Panc1 (cell line): Measurements from ENCODE around the gene THAP8. TPM values are rescaled to one million over a fixed set of nuclear protein-coding genes. Genes with fewer than 3 reads are reported as not detected.

Experiments used
- ATAC-seq: fragments of 200-7000 bp; cut with Tn5 transposase; 2 replicates; pipeline ENCODE4 v1.9.1; 2020; ENCODE audit warnings: mild to moderate bottlenecking, moderate library complexity
- BruUV-seq: library from RNA; stranded (reverse); fragments of 400-500 nt; replicated peaks from 2 replicates; lab custom pipeline; 2021; lab: Mats Ljungman, UMichigan
- CTCF ChIA-PET: fragments of 300-600 bp; sonication (Branson Sonifier 250); formaldehyde crosslinking; loops from one replicate; lab custom pipeline; 2022; ENCODE audit warnings: antibody characterized with exemption; lab: Charles Lee
- POLR2A ChIA-PET: fragments of 300-600 bp; sonication (Branson Sonifier 250); formaldehyde crosslinking; loops from one replicate; lab custom pipeline; 2022; ENCODE audit warnings: antibody characterized with exemption; lab: Charles Lee
- DNase-seq: peaks from one replicate; pipeline ENCODE4 v3.0.0-alpha.2; 2010; ENCODE audit warnings: low read depth, low spot score
- H3K27ac ChIP-seq: 2 replicates; pipeline ENCODE4 v1.5.1; 2011; ENCODE audit warnings: mild to moderate bottlenecking, low read length, inconsistent platforms
- H3K27me3 ChIP-seq: fragments of 200-500 bp; sonication (Bioruptor generic); 2 replicates; pipeline ENCODE4 v1.6.0; 2014; ENCODE audit warnings: low read length, inconsistent platforms; ENCODE audit not compliant: control insufficient read depth, insufficient read depth
- H3K36me3 ChIP-seq: fragments of 200-500 bp; sonication (Bioruptor generic); 2 replicates; pipeline ENCODE4 v1.5.1; 2014; ENCODE audit warnings: inconsistent platforms, mild to moderate bottlenecking, low read length, moderate library complexity; ENCODE audit not compliant: control insufficient read depth, insufficient read depth
- H3K4me1 ChIP-seq: 2 replicates; pipeline ENCODE4 v1.5.1; 2011; ENCODE audit warnings: inconsistent platforms, mild to moderate bottlenecking, low read length, moderate library complexity; ENCODE audit not compliant: control insufficient read depth, insufficient read depth
- H3K4me3 ChIP-seq, 2 experiments: 2 replicates each; pipeline ENCODE4 v1.5.1; 2011 to 2012; ENCODE audit warnings: low read depth in 2 of 2, low read length in 2 of 2, mild to moderate bottlenecking in 2 of 2, inconsistent platforms in 1 of 2, moderate library complexity in 1 of 2
- H3K9me3 ChIP-seq: fragments of 200-500 bp; sonication (Bioruptor generic); 2 replicates; pipeline ENCODE4 v1.5.1; 2014; ENCODE audit warnings: low read depth, mild to moderate bottlenecking, inconsistent platforms, low read length, moderate library complexity; ENCODE audit not compliant: control insufficient read depth, insufficient read depth
- CTCF ChIP-seq: fragments of 450-650 bp; IDR thresholded peaks from 2 replicates; pipeline ENCODE4 v1.5.1; 2017; ENCODE audit warnings: mild to moderate bottlenecking
- POLR2AphosphoS5 ChIP-seq: IDR thresholded peaks from 2 replicates; pipeline ENCODE4 v1.6.1; 2012; ENCODE audit warnings: mild to moderate bottlenecking, low read depth, low read length, moderate library complexity
- SIN3A ChIP-seq: IDR thresholded peaks from 2 replicates; pipeline ENCODE4 v1.6.1; 2012; ENCODE audit warnings: low read depth, mild to moderate bottlenecking, low read length, moderate library complexity, borderline replicate concordance; ENCODE audit not compliant: insufficient read depth
- TCF7L2 ChIP-seq: IDR thresholded peaks from 2 replicates; pipeline ENCODE4 v1.6.1; 2011; ENCODE audit warnings: mild to moderate bottlenecking, low read depth, low read length, inconsistent platforms
- in situ Hi-C: cut with HindIII; loops from 2 replicates; pipeline ENCODE4 v1.10.0; 2016; ENCODE audit warnings: low sequenced_read_pairs, low pct_unique_long_range_greater_than_20kb
- intact Hi-C: fragments of 100-400 bp; cut with micrococcal nuclease; formaldehyde crosslinking; loops from one replicate; pipeline ENCODE4 v1.10.0; 2022; ENCODE audit not compliant: unreplicated experiment
- total RNA-seq: library from RNA; stranded (reverse); gene quantifications from one replicate; pipeline ENCODE4 v1.2.1, GENCODE V29; 2021; ENCODE audit not compliant: unreplicated experiment
- TF ChIP-seq, protein P1 (sequence below), 2 experiments: IDR thresholded peaks; 2 replicates each; pipeline ENCODE4 v1.6.1; 2011 to 2012; ENCODE audit warnings: low read depth in 2 of 2, control low read depth in 1 of 2, low read length in 1 of 2, mild to moderate bottlenecking in 1 of 2, moderate library complexity in 1 of 2; ENCODE audit not compliant: insufficient read depth in 1 of 2

The THAP8 gene
- total RNA-seq, 1 experiment from 2014 or later: 9.6 TPM

GRCh38 chr19:36003284-36003683 is 50.8 kb downstream of the THAP8 start:
- ChIA-PET CTCF (no interaction called here), POLR2A (no interaction called here)
- no peak for TF ChIP-seq SIN3A
- TF ChIP-seq TCF7L2: no peak
- no peak for TF ChIP-seq POLR2AphosphoS5
- TF ChIP-seq, protein P1, sequence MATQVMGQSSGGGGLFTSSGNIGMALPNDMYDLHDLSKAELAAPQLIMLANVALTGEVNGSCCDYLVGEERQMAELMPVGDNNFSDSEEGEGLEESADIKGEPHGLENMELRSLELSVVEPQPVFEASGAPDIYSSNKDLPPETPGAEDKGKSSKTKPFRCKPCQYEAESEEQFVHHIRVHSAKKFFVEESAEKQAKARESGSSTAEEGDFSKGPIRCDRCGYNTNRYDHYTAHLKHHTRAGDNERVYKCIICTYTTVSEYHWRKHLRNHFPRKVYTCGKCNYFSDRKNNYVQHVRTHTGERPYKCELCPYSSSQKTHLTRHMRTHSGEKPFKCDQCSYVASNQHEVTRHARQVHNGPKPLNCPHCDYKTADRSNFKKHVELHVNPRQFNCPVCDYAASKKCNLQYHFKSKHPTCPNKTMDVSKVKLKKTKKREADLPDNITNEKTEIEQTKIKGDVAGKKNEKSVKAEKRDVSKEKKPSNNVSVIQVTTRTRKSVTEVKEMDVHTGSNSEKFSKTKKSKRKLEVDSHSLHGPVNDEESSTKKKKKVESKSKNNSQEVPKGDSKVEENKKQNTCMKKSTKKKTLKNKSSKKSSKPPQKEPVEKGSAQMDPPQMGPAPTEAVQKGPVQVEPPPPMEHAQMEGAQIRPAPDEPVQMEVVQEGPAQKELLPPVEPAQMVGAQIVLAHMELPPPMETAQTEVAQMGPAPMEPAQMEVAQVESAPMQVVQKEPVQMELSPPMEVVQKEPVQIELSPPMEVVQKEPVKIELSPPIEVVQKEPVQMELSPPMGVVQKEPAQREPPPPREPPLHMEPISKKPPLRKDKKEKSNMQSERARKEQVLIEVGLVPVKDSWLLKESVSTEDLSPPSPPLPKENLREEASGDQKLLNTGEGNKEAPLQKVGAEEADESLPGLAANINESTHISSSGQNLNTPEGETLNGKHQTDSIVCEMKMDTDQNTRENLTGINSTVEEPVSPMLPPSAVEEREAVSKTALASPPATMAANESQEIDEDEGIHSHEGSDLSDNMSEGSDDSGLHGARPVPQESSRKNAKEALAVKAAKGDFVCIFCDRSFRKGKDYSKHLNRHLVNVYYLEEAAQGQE (IDR thresholded peaks at IDR 0.05; ENCODE audit: insufficient read depth in 1 of 2, low read depth in 2 of 2, low read length in 1 of 2): no peak
- TF ChIP-seq CTCF: no peak
- in situ Hi-C loops: no loop called here
- ATAC-seq (no peak), DNase-seq (no peak)
- H3K4me3 ChIP-seq: no peak overlapping the region
- no peaks in the 10 kb centered on the region; the same call in 1 of the 2 replicates for H3K4me1 ChIP-seq
- no peak overlapping the region for H3K27ac ChIP-seq
- no peaks in the 10 kb centered on the region for H3K27me3 ChIP-seq
- no TSS peak for BruUV-seq
- no peaks in the 10 kb centered on the region for H3K9me3 ChIP-seq
- no peaks in the 10 kb centered on the region for H3K36me3 ChIP-seq
- intact Hi-C loops: no loop called here

GRCh38 chr19:36001605-36002004 is 52.5 kb downstream of the THAP8 start:
- TF ChIP-seq CTCF: no peak
- TF ChIP-seq, protein P1 (IDR thresholded peaks at IDR 0.05; ENCODE audit: insufficient read depth in 1 of 2, low read depth in 2 of 2, low read length in 1 of 2): no peak
- TF ChIP-seq POLR2AphosphoS5: no peak
- TF ChIP-seq SIN3A: no peak
- CTCF ChIA-PET: interaction anchor here (0.6 kb wide), 1 partner anchor 117 kb away, joined by 9 read pairs; no protein-coding TSS in a partner anchor
- H3K4me3 ChIP-seq: no peak overlapping the region
- no peak overlapping the region for H3K27ac ChIP-seq
- no peaks in the 10 kb centered on the region for H3K27me3 ChIP-seq
- in situ Hi-C loops (no loop called here), intact Hi-C loops (loop anchor here (1.0 kb wide), 1 partner anchor 17 kb away; no protein-coding TSS in a partner anchor)
- ATAC-seq: no peak
- H3K36me3 ChIP-seq: no peaks in the 10 kb centered on the region
- no peaks in the 10 kb centered on the region for H3K9me3 ChIP-seq
- no peak for DNase-seq
- POLR2A ChIA-PET: no interaction called here
- peaks cover 2% of the 10 kb centered on the region for H3K4me1 ChIP-seq
- BruUV-seq: no TSS peak
